H9 (cell line): ENCODE results near the gene USP26. TPM values are rescaled to one million over a fixed set of nuclear protein-coding genes. Genes with fewer than 3 reads are reported as not detected.

Source experiments
- DNase-seq: peaks from one replicate; pipeline ENCODE4 v3.0.0-alpha.2; 2017
- H2AFZ ChIP-seq: one replicate; pipeline ENCODE4 v1.6.1; 2013; ENCODE audit warnings: mild to moderate bottlenecking, low read length, control low read depth, moderate library complexity
- H2AK5ac ChIP-seq: 2 replicates; pipeline ENCODE4 v1.6.1; 2013; ENCODE audit warnings: low read length, control low read depth, mixed read lengths; ENCODE audit not compliant: insufficient read length
- H2BK120ac ChIP-seq: one replicate; pipeline ENCODE4 v1.6.1; 2013; ENCODE audit warnings: low read depth, mild to moderate bottlenecking, low read length, control low read depth, inconsistent platforms; ENCODE audit not compliant: poor library complexity, severe bottlenecking
- H2BK12ac ChIP-seq: 2 replicates; pipeline ENCODE4 v1.6.1; 2013; ENCODE audit warnings: low read length, control low read depth, mixed read lengths, low read depth; ENCODE audit not compliant: insufficient read length
- H2BK15ac ChIP-seq: 2 replicates; pipeline ENCODE4 v1.6.1; 2013; ENCODE audit warnings: low read depth, low read length, control low read depth
- H2BK20ac ChIP-seq: one replicate; pipeline ENCODE4 v1.6.1; 2013; ENCODE audit warnings: low read depth, mild to moderate bottlenecking, low read length, control low read depth, inconsistent platforms; ENCODE audit not compliant: poor library complexity, severe bottlenecking
- H2BK5ac ChIP-seq: 2 replicates; pipeline ENCODE4 v1.6.1; 2013; ENCODE audit warnings: low read length, control low read depth, mixed read lengths; ENCODE audit not compliant: insufficient read length
- H3K14ac ChIP-seq: 2 replicates; pipeline ENCODE4 v1.6.1; 2013; ENCODE audit warnings: low read length, control low read depth; ENCODE audit not compliant: insufficient read depth
- H3K18ac ChIP-seq: 2 replicates; pipeline ENCODE4 v1.6.1; 2013; ENCODE audit warnings: low read depth, mild to moderate bottlenecking, mixed read lengths, low read length, control low read depth; ENCODE audit not compliant: insufficient read length
- H3K23ac ChIP-seq: 2 replicates; pipeline ENCODE4 v1.6.1; 2013; ENCODE audit warnings: low read length, control low read depth, mixed read lengths, low read depth; ENCODE audit not compliant: insufficient read length
- H3K23me2 ChIP-seq: 2 replicates; pipeline ENCODE4 v1.6.1; 2013; ENCODE audit warnings: low read depth, mild to moderate bottlenecking, mixed read lengths, low read length, control low read depth; ENCODE audit not compliant: insufficient read length, poor library complexity, severe bottlenecking
- H3K27ac ChIP-seq: 2 replicates; pipeline ENCODE4 v1.5.1; 2013; ENCODE audit warnings: low read length, control low read depth, mixed read lengths, low read depth; ENCODE audit not compliant: insufficient read length
- H3K27me3 ChIP-seq: 2 replicates; pipeline ENCODE4 v1.6.1; 2013; ENCODE audit warnings: low read length, control low read depth, inconsistent platforms; ENCODE audit not compliant: insufficient read depth
- H3K4ac ChIP-seq: 2 replicates; pipeline ENCODE4 v1.6.1; 2013; ENCODE audit warnings: low read depth, mild to moderate bottlenecking, control low read depth, inconsistent platforms, low read length, moderate library complexity
- H3K4me1 ChIP-seq: 2 replicates; pipeline ENCODE4 v1.6.1; 2013; ENCODE audit warnings: low read length, control low read depth, inconsistent platforms; ENCODE audit not compliant: insufficient read depth
- H3K4me2 ChIP-seq: 2 replicates; pipeline ENCODE4 v1.6.1; 2013; ENCODE audit warnings: low read length, control low read depth, mixed read lengths; ENCODE audit not compliant: insufficient read length, insufficient read depth
- H3K56ac ChIP-seq: 2 replicates; pipeline ENCODE4 v1.6.1; 2013; ENCODE audit warnings: low read depth, mild to moderate bottlenecking, mixed read lengths, low read length, control low read depth; ENCODE audit not compliant: insufficient read length
- H3K79me1 ChIP-seq: 2 replicates; pipeline ENCODE4 v1.6.1; 2013; ENCODE audit warnings: low read depth, mild to moderate bottlenecking, moderate library complexity, low read length, control low read depth, inconsistent platforms; ENCODE audit not compliant: insufficient read depth, poor library complexity, severe bottlenecking
- H3K79me2 ChIP-seq: 2 replicates; pipeline ENCODE4 v1.6.1; 2013; ENCODE audit warnings: low read length, control low read depth, inconsistent platforms; ENCODE audit not compliant: insufficient read depth
- H3K9ac ChIP-seq: 2 replicates; pipeline ENCODE4 v1.6.1; 2013; ENCODE audit warnings: low read length, control low read depth, mixed read lengths; ENCODE audit not compliant: insufficient read length; ENCODE audit errors: extremely low read depth
- H3K9me3 ChIP-seq: one replicate; pipeline ENCODE4 v1.6.1; 2013; ENCODE audit warnings: low read depth, low read length, inconsistent platforms; ENCODE audit not compliant: control insufficient read depth
- H3T11ph ChIP-seq: one replicate; pipeline ENCODE4 v1.6.1; 2013; ENCODE audit warnings: mild to moderate bottlenecking, low read length, control low read depth, inconsistent platforms
- H4K20me1 ChIP-seq: one replicate; pipeline ENCODE4 v1.6.1; 2013; ENCODE audit not compliant: control insufficient read depth, insufficient read length, insufficient read depth
- H4K5ac ChIP-seq: 2 replicates; pipeline ENCODE4 v1.6.1; 2013; ENCODE audit warnings: low read depth, mild to moderate bottlenecking, mixed read lengths, low read length, control low read depth; ENCODE audit not compliant: insufficient read length
- H4K8ac ChIP-seq: replicated peaks from 2 replicates; pipeline ENCODE4 v1.6.1; 2013; ENCODE audit warnings: low read length, control low read depth, mixed read lengths, low read depth; ENCODE audit not compliant: insufficient read length
- H4K91ac ChIP-seq: 2 replicates; pipeline ENCODE4 v1.6.1; 2013; ENCODE audit warnings: low read depth, mild to moderate bottlenecking, moderate library complexity, mixed read lengths, low read length, control low read depth; ENCODE audit not compliant: insufficient read length
- H3K27ac Mint-ChIP-seq, 3 experiments: 2 replicates in 2 of 3; 3 replicates in 1 of 3; pipeline ENCODE4 v1.8.0; 2020 to 2021; ENCODE audit warnings: mixed read lengths in 3 of 3, mild to moderate bottlenecking in 1 of 3, moderate library complexity in 1 of 3
- H3K27me3 Mint-ChIP-seq: 2 replicates; pipeline ENCODE4 v1.8.0; 2021; ENCODE audit warnings: low read depth, mild to moderate bottlenecking, moderate library complexity, mixed read lengths
- H3K36me3 Mint-ChIP-seq, 3 experiments: 2 replicates in 2 of 3; 3 replicates in 1 of 3; pipeline ENCODE4 v1.8.0; 2020 to 2021; ENCODE audit warnings: low read depth in 3 of 3, mixed read lengths in 3 of 3; ENCODE audit not compliant: insufficient read depth in 1 of 3
- H3K4me1 Mint-ChIP-seq, 2 experiments: 2 replicates each; pipeline ENCODE4 v1.8.0; 2020; ENCODE audit warnings: mixed read lengths in 2 of 2
- H3K4me3 Mint-ChIP-seq, 2 experiments: 2 replicates in 1 of 2; 3 replicates in 1 of 2; pipeline ENCODE4 v1.8.0; 2020 to 2021; ENCODE audit warnings: mild to moderate bottlenecking in 2 of 2, mixed read lengths in 2 of 2, moderate library complexity in 1 of 2
- H3K9me3 Mint-ChIP-seq, 2 experiments: 2 replicates in 1 of 2; 3 replicates in 1 of 2; pipeline ENCODE4 v1.8.0; 2020; ENCODE audit warnings: mild to moderate bottlenecking in 2 of 2, mixed read lengths in 2 of 2, moderate library complexity in 1 of 2
- WGBS: extraction: QIAGEN DNeasy Blood & Tissue Kit; methylation state at CpG from one replicate; pipeline ENCODE4 v1.1.7; 2013; ENCODE audit warnings: missing lambda C conversion rate, low lambda C conversion rate, mixed read lengths; ENCODE audit not compliant: insufficient read length; ENCODE audit errors: extremely low coverage; 5-methylcytosine and 5-hydroxymethylcytosine counted together
- total RNA-seq: library from RNA; stranded (reverse); gene quantifications from 2 replicates; pipeline ENCODE4 v1.2.1, GENCODE V29; 2021
- TF ChIP-seq, protein P1 (sequence below): fragments of 200-600 bp; sonication (generic); conservative IDR thresholded peaks from 3 replicates; pipeline ENCODE4 v1.8.0; 2021; ENCODE audit warnings: antibody characterized with exemption, mild to moderate bottlenecking

Gene USP26
- total RNA-seq, 1 experiment from 2014 or later = not detected

DNA sequence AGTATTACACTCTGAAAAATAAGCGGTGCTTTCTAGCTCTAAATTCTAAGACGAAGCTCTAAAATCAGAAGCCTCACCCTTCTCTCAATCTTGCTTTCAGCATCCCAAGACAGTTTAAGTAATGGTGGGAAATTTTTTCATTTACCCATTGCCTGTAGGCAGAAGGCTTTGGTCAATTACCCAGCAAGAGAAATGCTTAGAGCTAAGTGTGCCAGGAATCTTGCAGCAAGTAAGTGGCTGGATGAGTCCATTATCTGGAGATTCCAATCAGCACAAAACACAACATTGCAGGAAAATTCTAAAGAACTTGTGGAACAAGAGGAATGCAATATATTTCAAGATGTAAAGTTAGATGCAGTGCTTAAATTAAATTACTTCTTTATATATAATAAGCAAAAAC is 28.4 kb downstream of the USP26 start:
- Histone ChIP-seq H3K4me1 (no peaks in the 10 kb centered on the region), H3T11ph (no peak overlapping the region), H2BK12ac (no peak overlapping the region), H3K23ac (no peak overlapping the region), H3K4me2 (no peak overlapping the region), H2BK5ac (no peak overlapping the region), H3K9ac (no peak overlapping the region), H2AFZ (no peak overlapping the region), H3K79me2 (no peaks in the 10 kb centered on the region), H3K23me2 (no peaks in the 10 kb centered on the region), H3K4ac (no peak overlapping the region), H4K5ac (no peak overlapping the region), H3K56ac (no peak overlapping the region), H3K79me1 (no peaks in the 10 kb centered on the region), H3K14ac (no peak overlapping the region), H4K91ac (no peak overlapping the region), H4K20me1 (no peaks in the 10 kb centered on the region), H4K8ac (no peak overlapping the region), H2BK20ac (no peak overlapping the region), H2AK5ac (no peak overlapping the region), H3K18ac (no peak overlapping the region), H3K27ac (no peak overlapping the region), H3K9me3 (no peaks in the 10 kb centered on the region), H2BK15ac (no peak overlapping the region), H3K27me3 (no peaks in the 10 kb centered on the region), H2BK120ac (no peak overlapping the region)
- TF ChIP-seq, protein P1, sequence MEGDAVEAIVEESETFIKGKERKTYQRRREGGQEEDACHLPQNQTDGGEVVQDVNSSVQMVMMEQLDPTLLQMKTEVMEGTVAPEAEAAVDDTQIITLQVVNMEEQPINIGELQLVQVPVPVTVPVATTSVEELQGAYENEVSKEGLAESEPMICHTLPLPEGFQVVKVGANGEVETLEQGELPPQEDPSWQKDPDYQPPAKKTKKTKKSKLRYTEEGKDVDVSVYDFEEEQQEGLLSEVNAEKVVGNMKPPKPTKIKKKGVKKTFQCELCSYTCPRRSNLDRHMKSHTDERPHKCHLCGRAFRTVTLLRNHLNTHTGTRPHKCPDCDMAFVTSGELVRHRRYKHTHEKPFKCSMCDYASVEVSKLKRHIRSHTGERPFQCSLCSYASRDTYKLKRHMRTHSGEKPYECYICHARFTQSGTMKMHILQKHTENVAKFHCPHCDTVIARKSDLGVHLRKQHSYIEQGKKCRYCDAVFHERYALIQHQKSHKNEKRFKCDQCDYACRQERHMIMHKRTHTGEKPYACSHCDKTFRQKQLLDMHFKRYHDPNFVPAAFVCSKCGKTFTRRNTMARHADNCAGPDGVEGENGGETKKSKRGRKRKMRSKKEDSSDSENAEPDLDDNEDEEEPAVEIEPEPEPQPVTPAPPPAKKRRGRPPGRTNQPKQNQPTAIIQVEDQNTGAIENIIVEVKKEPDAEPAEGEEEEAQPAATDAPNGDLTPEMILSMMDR = no peak
- no peak for DNase-seq
- no peaks in the 10 kb centered on the region for H3K36me3 Mint-ChIP-seq
- H3K4me1 Mint-ChIP-seq = no peaks in the 10 kb centered on the region
- H3K27me3 Mint-ChIP-seq = peaks cover 7% of the 10 kb centered on the region
- WGBS = no CpG with 5 or more reads among the region's 2 CpGs
- no peaks in the 10 kb centered on the region for H3K9me3 Mint-ChIP-seq
- no peak overlapping the region for H3K4me3 Mint-ChIP-seq
- no peak overlapping the region for H3K27ac Mint-ChIP-seq
